Testis (tissue), 3 donors: ENCODE measurements around the gene KCTD20. TPM values are rescaled to one million over a fixed set of nuclear protein-coding genes. Genes with fewer than 3 reads are reported as not detected.

ENCODE experiments used
- DNase-seq: peaks from one replicate; pipeline ENCODE4 v3.0.0-alpha.2; 2019
- H3K27ac ChIP-seq, 2 donors: fragments of 200-600 bp; sonication (generic); one replicate each; pipeline ENCODE4 v1.5.1; 2019
- H3K27me3 ChIP-seq: fragments of 200-600 bp; sonication (generic); one replicate; pipeline ENCODE4 v1.5.1; 2019
- H3K36me3 ChIP-seq: fragments of 200-600 bp; sonication (generic); one replicate; pipeline ENCODE4 v1.5.1; 2017; ENCODE audit warnings: low read depth; ENCODE audit errors: missing control alignments
- H3K4me1 ChIP-seq: fragments of 200-600 bp; sonication (generic); one replicate; pipeline ENCODE4 v1.5.1; 2019
- H3K4me3 ChIP-seq, 2 donors: fragments of 200-600 bp; sonication (generic); one replicate each; pipeline ENCODE4 v1.5.1; 2017 to 2019
- H3K9me3 ChIP-seq: fragments of 200-600 bp; sonication (generic); one replicate; pipeline ENCODE4 v1.5.1; 2017
- POLR2A ChIP-seq: fragments of 450-650 bp; IDR thresholded peaks from one replicate; pipeline ENCODE4 v1.6.1; 2017; ENCODE audit warnings: antibody characterized with exemption, mild to moderate bottlenecking, moderate library complexity
- WGBS, 2 donors: methylation state at CpG; one replicate each; pipeline ENCODE4 v1.1.5; 2018; 5-methylcytosine and 5-hydroxymethylcytosine counted together
- intact Hi-C: fragments of 100-400 bp; cut with DNase I; formaldehyde crosslinking; loops from one replicate; pipeline ENCODE4 v1.15.1; 2023; ENCODE audit warnings: low total_unique reads
- polyA plus RNA-seq: library from polyadenylated mRNA; stranded (reverse); fragments of 350-450 nt; fragmentation: Illumina TruSeq; extraction: RNeasy Lipid Tissue Mini Kit (QIAGEN cat#74804); gene quantifications from one replicate; pipeline ENCODE4 v1.2.3, GENCODE V29; 2014; ENCODE audit warnings: low read depth, low replicate concordance; ENCODE audit not compliant: insufficient read depth
- total RNA-seq, 2 donors: library from RNA; depleted of rRNA; stranded (reverse); fragments of >200 nt; gene quantifications; one replicate each; pipeline ENCODE4 v1.2.3, GENCODE V29; 2016
- TF ChIP-seq, protein P1 (sequence below), 3 experiments: fragments of 450-650 bp in 2 of 3; fragments of 200-600 bp in 1 of 3; sonication (generic) in 1 of 3; IDR thresholded peaks; one replicate each; pipeline ENCODE4 v1.5.1; 2016 to 2019; ENCODE audit warnings: antibody characterized with exemption in 3 of 3, mild to moderate bottlenecking in 2 of 3, moderate library complexity in 1 of 3

KCTD20 gene
- total and polyA plus RNA-seq, 3 donors from 2014 or later, result 21.8 to 35.5 (median 31.5) TPM

DNA sequence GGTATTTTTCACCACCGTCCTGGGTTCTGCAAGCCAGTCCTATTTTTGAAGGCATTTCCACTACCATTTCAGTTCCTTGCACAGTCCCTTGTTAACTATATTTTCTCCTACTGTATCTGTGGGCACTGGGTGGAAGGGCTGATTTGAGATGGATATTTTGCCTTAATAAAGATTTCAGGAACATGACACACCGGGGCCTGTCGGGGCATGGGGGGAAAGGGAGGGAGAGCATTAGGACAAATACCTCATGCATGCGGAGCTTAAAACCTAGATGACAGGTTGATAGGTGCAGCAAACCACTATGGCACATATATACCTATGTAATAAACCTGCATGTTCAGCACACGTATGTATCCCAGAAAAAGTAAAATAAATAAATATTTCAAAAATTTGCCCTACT, 82.1 kb downstream of the KCTD20 start:
- Histone ChIP-seq H3K4me1 (no peaks in the 10 kb centered on the region), H3K4me3 (no peak overlapping the region), H3K27ac (no peak overlapping the region), H3K36me3 (no peaks in the 10 kb centered on the region), H3K27me3 (no peaks in the 10 kb centered on the region), H3K9me3 (no peaks in the 10 kb centered on the region)
- no peak for DNase-seq
- WGBS, 2 donors, result 94 to 97% methylated on average over 5 of the region's 5 CpGs
- TF ChIP-seq POLR2A, result no peak
- TF ChIP-seq, protein P1, sequence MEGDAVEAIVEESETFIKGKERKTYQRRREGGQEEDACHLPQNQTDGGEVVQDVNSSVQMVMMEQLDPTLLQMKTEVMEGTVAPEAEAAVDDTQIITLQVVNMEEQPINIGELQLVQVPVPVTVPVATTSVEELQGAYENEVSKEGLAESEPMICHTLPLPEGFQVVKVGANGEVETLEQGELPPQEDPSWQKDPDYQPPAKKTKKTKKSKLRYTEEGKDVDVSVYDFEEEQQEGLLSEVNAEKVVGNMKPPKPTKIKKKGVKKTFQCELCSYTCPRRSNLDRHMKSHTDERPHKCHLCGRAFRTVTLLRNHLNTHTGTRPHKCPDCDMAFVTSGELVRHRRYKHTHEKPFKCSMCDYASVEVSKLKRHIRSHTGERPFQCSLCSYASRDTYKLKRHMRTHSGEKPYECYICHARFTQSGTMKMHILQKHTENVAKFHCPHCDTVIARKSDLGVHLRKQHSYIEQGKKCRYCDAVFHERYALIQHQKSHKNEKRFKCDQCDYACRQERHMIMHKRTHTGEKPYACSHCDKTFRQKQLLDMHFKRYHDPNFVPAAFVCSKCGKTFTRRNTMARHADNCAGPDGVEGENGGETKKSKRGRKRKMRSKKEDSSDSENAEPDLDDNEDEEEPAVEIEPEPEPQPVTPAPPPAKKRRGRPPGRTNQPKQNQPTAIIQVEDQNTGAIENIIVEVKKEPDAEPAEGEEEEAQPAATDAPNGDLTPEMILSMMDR (IDR thresholded peaks at IDR 0.05), result no peak
- intact Hi-C loops, result no loop called here

DNA sequence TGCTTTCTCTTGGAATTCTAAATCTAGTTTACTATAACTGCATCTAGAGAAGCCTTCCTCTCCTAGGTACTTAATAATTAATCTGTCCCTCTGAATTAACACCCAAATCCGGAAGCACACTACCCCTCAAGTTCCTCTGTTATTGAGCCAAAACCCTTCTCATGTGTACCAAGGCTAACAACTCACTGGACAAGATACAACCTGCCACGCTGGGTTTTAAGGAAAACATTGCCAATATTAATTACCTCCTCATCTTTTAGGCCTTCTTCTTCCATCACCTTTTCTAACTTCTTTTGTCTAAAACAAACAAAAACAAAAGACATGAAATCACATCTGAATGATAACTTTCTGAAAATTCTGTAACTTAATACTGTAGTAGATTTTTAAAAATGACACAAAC, 82.5 kb downstream of the KCTD20 start:
- WGBS, 2 donors, result 71 to 84% methylated on average over 2 of the region's 2 CpGs
- Histone ChIP-seq H3K27ac (no peak overlapping the region), H3K27me3 (no peaks in the 10 kb centered on the region), H3K4me3 (no peak overlapping the region), H3K4me1 (no peaks in the 10 kb centered on the region), H3K36me3 (no peaks in the 10 kb centered on the region), H3K9me3 (no peaks in the 10 kb centered on the region)
- TF ChIP-seq, protein P1 (IDR thresholded peaks at IDR 0.05), result no peak
- TF ChIP-seq POLR2A, result no peak
- DNase-seq, result no peak
- intact Hi-C loops, result no loop called here

DNA sequence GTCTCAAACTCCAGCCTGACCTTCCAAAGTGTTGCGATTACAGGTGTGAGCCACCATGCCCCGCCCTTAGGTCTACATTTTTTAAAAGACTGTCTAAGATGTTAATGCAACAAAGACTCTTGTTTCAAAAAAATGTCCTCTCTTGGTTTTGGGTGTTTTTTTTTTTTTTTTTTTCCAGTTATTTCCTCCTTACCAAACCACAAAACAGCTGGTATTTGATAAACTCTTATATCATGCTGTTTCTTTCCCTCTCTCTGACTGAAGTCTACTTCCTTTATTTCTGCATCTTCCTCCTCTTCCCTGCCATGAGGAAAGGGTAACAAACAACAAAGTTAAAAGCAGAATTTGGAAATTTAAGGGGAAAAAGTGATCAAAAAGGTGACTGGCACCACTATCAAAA, 83.3 kb downstream of the KCTD20 start:
- no peak overlapping the region for H3K4me3 ChIP-seq
- H3K36me3 ChIP-seq, result no peaks in the 10 kb centered on the region
- H3K4me1 ChIP-seq, result no peaks in the 10 kb centered on the region
- H3K9me3 ChIP-seq, result no peaks in the 10 kb centered on the region
- TF ChIP-seq POLR2A, result no peak
- TF ChIP-seq, protein P1 (IDR thresholded peaks at IDR 0.05), result no peak
- H3K27ac ChIP-seq, result no peak overlapping the region
- no peaks in the 10 kb centered on the region for H3K27me3 ChIP-seq
- no peak for DNase-seq
- intact Hi-C loops, result no loop called here
- 89 to 95% methylated on average over 2 of the region's 2 CpGs for WGBS, 2 donors

GRCh38 chr6:36533321-36533720, 90.5 kb downstream of the KCTD20 start:
- Histone ChIP-seq H3K4me1 (no peaks in the 10 kb centered on the region), H3K36me3 (no peaks in the 10 kb centered on the region), H3K27ac (no peak overlapping the region), H3K9me3 (no peaks in the 10 kb centered on the region), H3K27me3 (no peaks in the 10 kb centered on the region), H3K4me3 (no peak overlapping the region)
- intact Hi-C loops, result no loop called here
- TF ChIP-seq, protein P1 (IDR thresholded peaks at IDR 0.05), result no peak
- TF ChIP-seq POLR2A, result no peak
- 35 to 43% methylated on average over 1 of the region's 1 CpG for WGBS, 2 donors
- DNase-seq, result no peak

DNA sequence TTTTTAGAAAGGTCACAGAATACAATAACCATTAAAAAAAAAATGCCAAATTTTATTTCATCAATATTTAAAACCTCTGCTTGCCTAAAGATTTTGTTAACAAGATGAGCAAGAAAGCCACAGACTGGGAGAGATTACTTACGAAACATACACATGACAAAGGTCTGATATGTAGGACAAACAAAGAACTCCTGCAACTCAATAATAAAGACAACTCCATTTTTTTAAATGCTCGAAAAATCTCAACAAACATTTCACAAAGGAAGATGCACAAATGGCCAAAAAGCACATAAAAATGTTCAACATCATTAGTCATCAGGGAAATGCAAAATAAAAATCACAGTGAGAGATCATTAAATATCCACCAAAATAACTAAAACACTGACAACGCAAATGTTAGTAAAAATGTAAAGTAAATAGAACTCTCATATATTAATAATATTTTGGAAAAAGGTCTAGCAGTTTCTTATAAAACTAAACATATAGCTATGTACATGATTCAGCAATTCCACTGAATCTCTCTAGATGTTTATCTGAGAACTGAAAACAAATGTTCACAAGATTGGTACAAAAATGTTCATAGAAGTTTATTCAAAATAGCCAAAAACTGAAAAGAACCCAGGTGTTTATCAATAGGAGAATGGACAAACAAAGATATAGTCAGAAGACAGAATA, 94.2 kb downstream of the KCTD20 start:
- WGBS, 2 donors, result 93 to 94% methylated on average over 3 of the region's 3 CpGs
- H3K4me1 ChIP-seq, result no peaks in the 10 kb centered on the region
- intact Hi-C loops, result no loop called here
- no peak for DNase-seq
- no peaks in the 10 kb centered on the region for H3K27me3 ChIP-seq
- TF ChIP-seq, protein P1 (IDR thresholded peaks at IDR 0.05), result no peak
- no peak for TF ChIP-seq POLR2A
- no peaks in the 10 kb centered on the region for H3K36me3 ChIP-seq
- no peak overlapping the region for H3K4me3 ChIP-seq
- H3K27ac ChIP-seq, result no peak overlapping the region
- H3K9me3 ChIP-seq, result no peaks in the 10 kb centered on the region
